ENCODE measurements around the gene PARP1.

PARP1 gene

GRCh38 chr1:226382030-226382429, 25.9 kb downstream of the PARP1 start:
- no peak overlapping the region for H3K4me3 ChIP-seq (ENCODE audit: insufficient read depth, low read depth, low read length, poor library complexity, severe bottlenecking)
- H3K4me1 ChIP-seq (ENCODE audit: control insufficient read depth, insufficient read depth, low read length, poor library complexity, severe bottlenecking): no peaks in the 10 kb centered on the region
- DNase-seq: no peak
- H3K36me3 ChIP-seq (ENCODE audit: control insufficient read depth, insufficient read depth, low read length): peaks cover 99% of the 10 kb centered on the region
- no peaks in the 10 kb centered on the region for H3K27me3 ChIP-seq (replicated peaks; ENCODE audit: control insufficient read depth, insufficient read depth, low read length, poor library complexity, severe bottlenecking)
- H3K27ac ChIP-seq (ENCODE audit: insufficient read depth, low read length, poor library complexity, severe bottlenecking): no peak overlapping the region
- H3K9me3 ChIP-seq (ENCODE audit: control insufficient read depth, low read length): no peaks in the 10 kb centered on the region

- H3K36me3 ChIP-seq (ENCODE audit: control insufficient read depth, insufficient read depth, low read length): peaks cover 99% of the 10 kb centered on the region
- H3K27ac ChIP-seq (ENCODE audit: insufficient read depth, low read length, poor library complexity, severe bottlenecking): no peak overlapping the region
- no peak for DNase-seq
- no peaks in the 10 kb centered on the region for H3K4me1 ChIP-seq (ENCODE audit: control insufficient read depth, insufficient read depth, low read length, poor library complexity, severe bottlenecking)
- H3K9me3 ChIP-seq (ENCODE audit: control insufficient read depth, low read length): no peaks in the 10 kb centered on the region
- H3K27me3 ChIP-seq (replicated peaks; ENCODE audit: control insufficient read depth, insufficient read depth, low read length, poor library complexity, severe bottlenecking): no peaks in the 10 kb centered on the region
- H3K4me3 ChIP-seq (ENCODE audit: insufficient read depth, low read depth, low read length, poor library complexity, severe bottlenecking): no peak overlapping the region
Observed at GRCh38 chr1:226381226-226381998, 26.5 kb downstream of the PARP1 start.

- DNase-seq: no peak
- Histone ChIP-seq H3K4me1 (ENCODE audit: control insufficient read depth, insufficient read depth, low read length, poor library complexity, severe bottlenecking) (no peaks in the 10 kb centered on the region), H3K4me3 (ENCODE audit: insufficient read depth, low read depth, low read length, poor library complexity, severe bottlenecking) (no peak overlapping the region), H3K27ac (ENCODE audit: insufficient read depth, low read length, poor library complexity, severe bottlenecking) (no peak overlapping the region), H3K27me3 (replicated peaks; ENCODE audit: control insufficient read depth, insufficient read depth, low read length, poor library complexity, severe bottlenecking) (no peaks in the 10 kb centered on the region), H3K9me3 (ENCODE audit: control insufficient read depth, low read length) (no peaks in the 10 kb centered on the region), H3K36me3 (ENCODE audit: control insufficient read depth, insufficient read depth, low read length) (peaks cover 99% of the 10 kb centered on the region)
Observed at GRCh38 chr1:226378071-226378470, 29.8 kb downstream of the PARP1 start.

- Histone ChIP-seq H3K4me1 (ENCODE audit: control insufficient read depth, insufficient read depth, low read length, poor library complexity, severe bottlenecking) (no peaks in the 10 kb centered on the region), H3K27ac (ENCODE audit: insufficient read depth, low read length, poor library complexity, severe bottlenecking) (no peak overlapping the region), H3K9me3 (ENCODE audit: control insufficient read depth, low read length) (no peaks in the 10 kb centered on the region), H3K27me3 (replicated peaks; ENCODE audit: control insufficient read depth, insufficient read depth, low read length, poor library complexity, severe bottlenecking) (no peaks in the 10 kb centered on the region), H3K4me3 (ENCODE audit: insufficient read depth, low read depth, low read length, poor library complexity, severe bottlenecking) (no peak overlapping the region), H3K36me3 (ENCODE audit: control insufficient read depth, insufficient read depth, low read length) (peaks cover 99% of the 10 kb centered on the region)
- no peak for DNase-seq
Observed at GRCh38 chr1:226376300-226376699, 31.6 kb downstream of the PARP1 start.

- no peak for DNase-seq
- Histone ChIP-seq H3K4me1 (ENCODE audit: control insufficient read depth, insufficient read depth, low read length, poor library complexity, severe bottlenecking) (no peaks in the 10 kb centered on the region), H3K27me3 (replicated peaks; ENCODE audit: control insufficient read depth, insufficient read depth, low read length, poor library complexity, severe bottlenecking) (no peaks in the 10 kb centered on the region), H3K36me3 (ENCODE audit: control insufficient read depth, insufficient read depth, low read length) (peaks cover 95% of the 10 kb centered on the region), H3K9me3 (ENCODE audit: control insufficient read depth, low read length) (no peaks in the 10 kb centered on the region), H3K27ac (ENCODE audit: insufficient read depth, low read length, poor library complexity, severe bottlenecking) (no peak overlapping the region), H3K4me3 (ENCODE audit: insufficient read depth, low read depth, low read length, poor library complexity, severe bottlenecking) (no peak overlapping the region)
Observed at GRCh38 chr1:226373376-226373775, 34.5 kb downstream of the PARP1 start.

GRCh38 chr1:226372885-226373284, 35.0 kb downstream of the PARP1 start:
- Histone ChIP-seq H3K4me3 (ENCODE audit: insufficient read depth, low read depth, low read length, poor library complexity, severe bottlenecking) (no peak overlapping the region), H3K9me3 (ENCODE audit: control insufficient read depth, low read length) (no peaks in the 10 kb centered on the region), H3K27me3 (replicated peaks; ENCODE audit: control insufficient read depth, insufficient read depth, low read length, poor library complexity, severe bottlenecking) (no peaks in the 10 kb centered on the region), H3K4me1 (ENCODE audit: control insufficient read depth, insufficient read depth, low read length, poor library complexity, severe bottlenecking) (no peaks in the 10 kb centered on the region), H3K27ac (ENCODE audit: insufficient read depth, low read length, poor library complexity, severe bottlenecking) (no peak overlapping the region), H3K36me3 (ENCODE audit: control insufficient read depth, insufficient read depth, low read length) (peaks cover 95% of the 10 kb centered on the region)
- DNase-seq: no peak

GRCh38 chr1:226371866-226372490, 35.9 kb downstream of the PARP1 start:
- no peaks in the 10 kb centered on the region for H3K9me3 ChIP-seq (ENCODE audit: control insufficient read depth, low read length)
- H3K27me3 ChIP-seq (replicated peaks; ENCODE audit: control insufficient read depth, insufficient read depth, low read length, poor library complexity, severe bottlenecking): no peaks in the 10 kb centered on the region
- no peak overlapping the region for H3K4me3 ChIP-seq (ENCODE audit: insufficient read depth, low read depth, low read length, poor library complexity, severe bottlenecking)
- no peaks in the 10 kb centered on the region for H3K4me1 ChIP-seq (ENCODE audit: control insufficient read depth, insufficient read depth, low read length, poor library complexity, severe bottlenecking)
- peaks cover 96% of the 10 kb centered on the region for H3K36me3 ChIP-seq (ENCODE audit: control insufficient read depth, insufficient read depth, low read length)
- no peak for DNase-seq
- no peak overlapping the region for H3K27ac ChIP-seq (ENCODE audit: insufficient read depth, low read length, poor library complexity, severe bottlenecking)

DNA sequence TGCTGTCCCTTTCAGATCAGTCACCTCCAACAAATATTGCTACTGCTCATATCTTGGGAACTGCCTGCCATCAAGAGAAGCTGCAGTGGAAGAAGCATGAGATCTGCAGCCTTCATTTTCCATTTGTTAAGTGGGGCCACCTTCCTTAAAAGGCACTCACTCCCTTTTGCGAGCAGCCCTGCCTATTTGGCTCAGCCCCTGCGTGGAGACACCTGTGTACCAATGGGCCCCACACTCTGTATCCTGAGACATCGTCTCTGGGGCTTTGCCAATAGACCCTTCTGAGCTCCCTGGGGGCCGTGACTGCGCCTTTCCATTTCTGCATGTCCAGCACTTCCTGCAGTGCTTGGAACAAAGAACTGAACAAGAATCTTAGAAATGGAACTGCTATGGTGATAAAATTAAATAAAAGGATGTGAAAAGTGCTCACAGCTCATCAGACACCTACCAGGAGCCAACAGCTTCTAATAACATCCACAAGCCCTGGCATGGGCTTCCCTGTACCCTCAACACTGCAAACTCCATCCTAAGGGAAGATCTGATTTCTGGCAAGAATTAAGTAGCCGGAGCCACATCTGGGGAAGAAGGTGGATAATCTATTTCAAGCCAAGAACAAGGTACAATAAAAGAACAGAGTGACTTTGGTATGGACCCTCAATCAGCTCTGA, 36.7 kb downstream of the PARP1 start:
- DNase-seq: no peak
- Histone ChIP-seq H3K4me1 (ENCODE audit: control insufficient read depth, insufficient read depth, low read length, poor library complexity, severe bottlenecking) (no peaks in the 10 kb centered on the region), H3K4me3 (ENCODE audit: insufficient read depth, low read depth, low read length, poor library complexity, severe bottlenecking) (no peak overlapping the region), H3K36me3 (ENCODE audit: control insufficient read depth, insufficient read depth, low read length) (peaks cover 96% of the 10 kb centered on the region), H3K9me3 (ENCODE audit: control insufficient read depth, low read length) (no peaks in the 10 kb centered on the region), H3K27ac (ENCODE audit: insufficient read depth, low read length, poor library complexity, severe bottlenecking) (no peak overlapping the region), H3K27me3 (replicated peaks; ENCODE audit: control insufficient read depth, insufficient read depth, low read length, poor library complexity, severe bottlenecking) (no peaks in the 10 kb centered on the region)

- no peaks in the 10 kb centered on the region for H3K4me1 ChIP-seq (ENCODE audit: control insufficient read depth, insufficient read depth, low read length, poor library complexity, severe bottlenecking)
- H3K27me3 ChIP-seq (replicated peaks; ENCODE audit: control insufficient read depth, insufficient read depth, low read length, poor library complexity, severe bottlenecking): no peaks in the 10 kb centered on the region
- DNase-seq: no peak
- no peak overlapping the region for H3K4me3 ChIP-seq (ENCODE audit: insufficient read depth, low read depth, low read length, poor library complexity, severe bottlenecking)
- no peaks in the 10 kb centered on the region for H3K9me3 ChIP-seq (ENCODE audit: control insufficient read depth, low read length)
- no peak overlapping the region for H3K27ac ChIP-seq (ENCODE audit: insufficient read depth, low read length, poor library complexity, severe bottlenecking)
- peaks cover 95% of the 10 kb centered on the region for H3K36me3 ChIP-seq (ENCODE audit: control insufficient read depth, insufficient read depth, low read length)
Observed at GRCh38 chr1:226370144-226370923, 37.6 kb downstream of the PARP1 start.
